Activated T-cell treated with anti-CD3 and anti-CD28 coated beads for 1 hour (primary cell): Measurements from ENCODE around the gene LYZL1.
"Not testable (repeated sequence)": the region's sequence is repeated elsewhere in the genome, so short reads cannot be mapped to it uniquely, and the experiment has no call there.

ENCODE experiments used
- DNase-seq: peaks from one replicate; pipeline ENCODE4 v3.0.0-alpha.2; 2020; ENCODE audit warnings: low read depth

Gene LYZL1

DNA sequence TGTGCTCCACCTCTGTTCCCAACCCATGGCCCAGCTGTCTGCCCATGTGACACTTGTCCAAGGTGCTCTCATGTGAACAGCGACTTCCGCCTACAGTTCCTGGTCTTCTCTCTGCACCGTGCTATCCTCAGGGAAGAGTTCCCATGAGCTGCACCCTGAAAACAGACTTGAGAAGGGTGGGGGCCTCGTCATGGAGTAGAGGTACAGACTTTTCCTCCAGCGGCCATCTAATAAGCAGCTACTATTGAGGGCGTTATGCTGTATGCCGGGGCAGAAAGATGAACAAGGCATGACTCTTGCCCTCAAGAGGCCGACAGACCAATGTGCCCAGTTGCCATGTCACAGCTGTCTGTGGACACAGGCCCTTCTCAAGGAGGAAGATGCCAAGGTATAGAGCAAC lies 25.4 kb upstream of the LYZL1 start:
- DNase-seq = no peak

DNA sequence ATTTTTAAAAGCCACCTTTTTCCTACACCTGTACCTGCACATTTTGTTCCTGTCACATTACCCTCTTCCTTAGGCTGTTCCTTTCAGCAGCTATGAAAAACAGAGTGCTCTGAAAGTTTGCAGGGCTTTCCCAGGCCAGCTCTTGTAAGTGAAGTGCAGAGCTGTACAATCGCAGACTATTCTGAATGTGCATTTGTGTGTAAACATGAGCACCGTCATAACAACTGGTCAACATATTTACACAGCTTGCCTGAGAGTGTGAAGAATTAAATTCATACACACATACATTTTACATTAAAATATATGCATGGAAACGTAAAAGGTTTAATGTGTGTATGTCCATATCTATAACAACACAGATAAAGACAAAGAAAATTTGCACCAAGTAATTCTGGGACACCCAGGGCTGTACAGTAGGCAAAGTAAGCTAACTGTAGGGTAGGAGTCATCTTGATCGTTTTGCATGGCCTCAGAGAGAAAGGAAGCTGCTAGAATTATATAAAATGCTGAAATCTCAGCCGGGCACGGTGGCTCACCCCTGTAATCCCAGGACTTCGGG lies 23.6 kb upstream of the LYZL1 start:
- DNase-seq = no peak

DNA sequence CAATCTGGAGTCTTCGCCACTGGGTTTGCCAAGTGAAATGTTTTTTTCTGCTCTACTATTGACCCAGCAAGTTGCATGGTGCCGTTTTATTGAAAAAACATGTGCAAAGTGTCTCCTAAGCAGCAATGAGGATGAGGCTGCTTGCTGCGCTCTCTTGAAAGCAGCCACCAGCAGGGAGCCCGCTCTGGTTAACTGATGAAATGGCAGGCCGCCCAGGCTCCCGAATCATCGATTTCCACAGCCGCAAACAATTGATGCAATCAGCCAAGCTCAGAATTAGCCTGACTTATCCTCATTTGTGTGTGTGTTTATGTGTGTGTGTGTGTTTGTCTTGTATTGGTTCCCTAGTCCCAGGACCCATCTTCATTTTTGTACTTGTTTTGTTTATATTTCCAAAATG lies 22.2 kb upstream of the LYZL1 start:
- DNase-seq = no peak

DNA sequence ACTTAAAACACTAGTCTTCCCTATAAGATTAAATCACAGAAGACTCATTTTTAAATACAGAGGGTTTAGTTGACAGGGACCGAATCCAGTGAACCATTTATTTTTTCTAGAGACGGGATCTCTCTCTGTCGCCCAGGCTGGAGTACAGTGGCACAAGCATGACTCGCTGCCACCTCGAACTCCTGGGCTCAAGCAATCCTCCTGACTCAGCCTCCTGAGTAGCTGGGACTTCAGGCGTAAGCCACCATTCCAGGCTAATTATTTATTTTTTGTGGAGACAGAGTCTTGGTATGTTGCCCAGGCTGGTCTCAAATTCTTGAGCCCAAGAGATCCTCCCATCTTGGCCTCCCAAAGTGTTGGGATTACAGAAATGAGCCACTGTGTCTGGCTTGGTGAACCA lies 20.9 kb upstream of the LYZL1 start:
- DNase-seq = no peak

DNA sequence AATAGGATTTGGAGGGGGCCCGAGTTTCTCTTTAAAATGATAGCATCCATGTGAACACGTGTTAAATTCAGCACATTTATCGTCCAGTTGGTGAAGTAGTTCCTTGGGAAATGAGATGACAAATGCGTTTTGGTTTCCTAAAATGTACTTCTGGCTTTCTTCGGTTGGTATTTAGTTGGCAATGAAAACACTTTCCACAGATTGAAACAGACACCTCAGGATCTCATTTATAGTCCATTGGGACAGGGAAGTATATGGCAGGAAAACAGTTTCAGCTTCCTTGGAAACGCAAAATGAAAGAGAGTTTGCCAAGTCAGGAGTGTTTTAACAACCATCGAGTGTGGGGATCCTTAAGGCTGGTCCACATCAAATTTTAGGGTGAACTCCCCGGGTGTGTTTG lies 19.4 kb upstream of the LYZL1 start:
- DNase-seq = no peak

DNA sequence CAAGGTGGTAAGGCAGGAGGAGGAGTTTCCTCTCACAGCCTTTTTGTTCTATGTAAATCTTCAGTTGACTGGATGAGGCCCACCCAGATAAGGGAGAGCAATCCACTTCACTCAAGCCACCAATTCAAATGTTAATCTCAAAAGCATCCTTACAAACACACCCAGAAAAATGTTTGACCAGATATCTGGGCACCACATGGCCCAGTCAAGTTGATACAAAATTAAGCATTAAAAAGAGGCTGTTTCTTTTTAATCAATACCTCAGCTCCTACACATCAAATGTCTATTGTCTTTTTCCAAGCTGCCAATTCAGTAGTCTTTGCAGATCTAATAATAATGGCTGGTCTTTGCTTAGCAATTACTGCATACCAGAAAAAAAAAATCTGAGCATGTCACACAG lies 18.0 kb upstream of the LYZL1 start:
- no peak for DNase-seq

DNA sequence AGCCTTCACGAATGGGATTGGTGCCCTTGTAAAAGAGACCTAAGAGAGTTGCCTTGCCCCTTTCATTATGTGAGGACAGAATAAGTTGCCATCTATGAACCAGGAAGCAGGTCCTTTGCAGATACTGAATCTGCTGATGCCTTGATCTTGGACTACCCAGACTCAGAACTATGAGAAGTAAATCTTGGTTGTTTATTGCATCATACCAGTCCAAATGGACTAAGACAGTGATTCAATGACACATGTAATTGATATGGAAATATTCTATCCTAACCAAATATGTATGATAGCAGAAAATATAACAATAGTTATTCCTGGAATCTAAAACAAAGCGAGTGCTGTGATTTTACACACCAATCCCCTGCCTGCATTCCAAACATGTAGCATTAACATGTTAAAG lies 17.0 kb upstream of the LYZL1 start:
- DNase-seq = no peak

DNA sequence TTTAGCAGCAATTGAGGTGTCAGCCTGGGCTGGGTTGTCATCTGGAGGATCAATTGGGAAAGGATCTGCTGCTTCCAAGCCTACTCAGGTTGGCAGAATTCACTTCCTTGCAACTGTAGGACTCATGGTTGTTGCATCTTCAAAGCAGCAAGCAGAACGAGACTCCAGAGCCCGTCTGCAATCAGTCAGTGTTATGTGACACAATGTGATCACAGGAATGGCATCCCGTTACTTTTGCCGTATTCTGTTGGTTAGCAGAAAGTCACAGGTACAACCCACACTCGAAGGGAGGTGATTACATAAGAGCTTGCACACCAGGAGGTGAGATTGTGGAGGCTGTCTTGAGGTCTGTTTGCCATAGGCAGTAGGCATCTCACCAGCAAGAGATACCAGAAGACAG lies 15.4 kb upstream of the LYZL1 start:
- no peak for DNase-seq

DNA sequence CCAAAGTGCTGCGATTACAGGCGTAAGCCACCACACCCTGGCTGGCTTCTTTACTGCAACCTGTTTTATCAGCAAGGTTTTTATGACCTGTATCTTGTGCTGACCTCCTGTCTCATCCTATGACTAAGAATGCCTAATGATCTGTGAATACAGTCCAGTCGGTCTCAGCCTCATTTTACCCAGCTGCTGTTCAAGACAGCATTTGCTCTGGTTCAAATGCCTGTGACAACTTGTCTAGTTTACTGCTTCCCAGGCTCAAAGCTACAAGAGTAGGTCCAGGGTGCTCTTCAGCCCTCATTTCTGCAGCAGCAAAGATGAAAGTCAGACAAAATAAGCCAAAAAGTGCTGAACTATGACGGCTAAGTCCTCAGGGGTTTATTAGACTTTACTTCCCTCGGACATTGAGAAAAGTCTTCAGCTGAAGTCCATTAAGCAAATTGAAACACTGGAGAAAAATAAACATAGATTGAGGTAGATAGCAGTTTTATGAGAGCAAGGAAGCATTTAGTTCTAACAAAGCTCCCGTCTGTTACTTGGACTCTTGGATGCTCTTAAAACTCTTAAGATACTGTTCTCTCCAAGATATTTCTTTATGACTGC lies 12.5 kb upstream of the LYZL1 start:
- no peak for DNase-seq

DNA sequence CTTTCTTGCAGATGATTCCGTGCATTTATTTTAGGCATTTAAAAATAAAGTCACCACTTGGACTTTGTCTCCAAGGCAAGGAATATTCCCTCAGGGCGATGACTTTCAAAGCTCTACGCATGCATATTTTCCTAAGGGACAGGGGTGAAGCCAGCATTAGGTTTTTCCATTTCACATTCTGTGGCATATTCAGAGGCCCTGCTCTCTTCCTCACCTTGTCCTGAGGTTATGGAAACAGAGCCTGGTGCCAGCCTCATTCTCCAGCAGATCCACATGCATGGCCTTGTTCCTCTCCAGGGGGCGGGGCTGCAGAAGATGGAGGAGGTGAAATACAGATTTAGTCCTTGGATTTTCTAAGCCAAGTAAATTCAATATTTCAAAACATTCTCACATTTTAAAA lies 11.6 kb upstream of the LYZL1 start:
- DNase-seq = no peak

DNA sequence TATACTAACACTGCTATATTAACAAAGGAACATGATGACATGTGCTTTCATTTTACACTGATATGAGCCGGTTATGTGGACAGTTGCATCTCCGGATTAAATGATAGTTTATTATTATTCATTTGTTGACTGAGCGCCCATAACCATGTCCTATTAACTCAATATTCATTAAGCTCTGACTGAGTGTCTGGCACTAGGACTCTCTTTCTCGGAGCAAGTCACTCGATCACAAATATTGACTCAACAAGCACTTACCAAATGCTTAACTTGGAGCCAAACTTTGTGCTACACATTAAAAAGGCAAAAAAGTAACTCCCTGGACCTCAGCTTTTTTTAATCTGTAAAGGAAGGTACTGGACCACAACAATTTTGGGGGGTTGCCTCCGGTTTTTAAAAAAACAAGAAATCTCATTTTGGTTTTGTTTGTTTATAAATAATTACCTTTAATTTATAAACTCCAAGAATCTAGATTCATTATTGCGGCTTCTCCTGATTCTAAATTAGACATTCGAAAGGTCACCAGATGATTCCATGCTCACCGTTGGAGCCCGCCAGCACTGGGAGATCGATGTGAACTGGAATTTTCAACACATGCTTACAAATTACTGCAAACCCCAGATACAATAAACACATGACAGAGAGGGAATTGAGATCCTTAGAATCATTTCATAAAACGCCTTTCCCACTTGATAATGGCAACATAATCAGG lies 8.9 kb upstream of the LYZL1 start:
- DNase-seq = no peak

DNA sequence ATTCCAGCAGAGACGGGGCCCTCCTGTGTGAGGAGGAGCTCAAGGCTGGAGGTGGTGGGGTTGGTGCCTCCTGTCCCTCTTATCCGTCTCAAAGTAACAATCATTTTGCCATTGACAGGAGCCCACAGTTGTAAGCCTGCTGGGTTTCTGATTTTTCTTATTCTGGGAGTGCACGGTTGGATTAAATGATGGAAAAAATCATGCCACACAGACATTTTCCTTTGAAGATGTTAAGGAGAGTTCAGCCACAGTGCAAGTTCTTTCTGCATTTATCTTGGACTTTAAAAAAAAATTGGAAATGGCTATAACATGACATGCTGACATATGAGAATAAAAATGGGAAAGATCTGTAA lies 8.4 kb upstream of the LYZL1 start:
- no peak for DNase-seq

DNA sequence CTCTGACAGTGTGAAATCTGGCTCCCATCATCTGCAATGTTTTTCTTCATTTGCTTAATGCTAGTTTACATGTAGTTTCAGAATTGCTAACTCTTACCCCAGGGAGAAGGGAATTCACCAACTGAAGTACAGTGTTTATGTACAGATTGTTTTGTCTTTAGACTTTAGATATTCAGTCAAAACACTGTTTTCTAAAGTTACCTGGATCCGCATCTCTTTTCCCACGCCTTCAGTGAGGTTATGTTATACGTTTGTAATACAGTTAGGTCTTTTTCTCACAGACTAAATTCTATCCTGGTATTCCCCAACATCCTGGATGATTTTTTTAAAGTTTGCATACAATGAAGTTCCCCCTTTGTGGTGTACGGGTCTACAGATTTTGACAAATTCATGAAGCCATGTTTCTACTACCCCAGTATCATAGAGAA lies 3.2 kb upstream of the LYZL1 start:
- DNase-seq = no peak

DNA sequence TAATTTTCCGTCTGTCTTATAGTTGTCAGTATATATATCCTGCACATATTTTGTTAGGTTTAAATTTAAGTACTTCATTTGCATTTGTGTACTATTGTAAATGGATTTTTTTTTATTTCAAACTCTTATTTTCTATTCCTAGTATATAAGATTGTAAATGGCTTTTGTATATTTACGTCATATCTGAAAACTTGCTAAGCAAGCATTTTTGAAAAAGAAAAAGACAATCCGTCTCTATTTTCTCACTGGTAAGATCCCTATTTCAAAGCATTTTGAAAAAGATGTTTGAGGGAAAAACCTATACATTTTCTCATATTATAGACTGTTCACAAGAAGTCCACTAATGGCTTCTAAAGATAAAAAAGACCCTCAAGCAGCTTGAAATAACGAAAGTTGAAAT lies 1.2 kb upstream of the LYZL1 start:
- no peak for DNase-seq

DNA sequence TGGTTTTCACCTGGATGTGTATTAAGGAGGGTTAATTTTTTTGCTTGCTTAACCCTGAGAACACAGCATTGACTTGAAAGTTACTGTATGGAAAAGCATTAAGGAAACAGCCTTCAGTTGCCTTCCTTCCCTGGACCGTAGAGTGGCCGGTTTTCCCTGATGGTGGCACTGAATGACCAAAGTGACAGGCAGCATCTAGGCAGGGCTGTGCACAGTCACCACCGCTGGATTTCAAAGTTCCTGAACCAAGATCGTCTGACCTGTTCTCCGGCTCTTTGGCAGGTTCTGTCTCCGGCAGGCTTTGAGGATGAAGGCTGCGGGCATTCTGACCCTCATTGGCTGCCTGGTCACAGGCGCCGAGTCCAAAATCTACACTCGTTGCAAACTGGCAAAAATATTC lies 2.7 kb downstream of the LYZL1 start:
- not testable (repeated sequence) for DNase-seq

DNA sequence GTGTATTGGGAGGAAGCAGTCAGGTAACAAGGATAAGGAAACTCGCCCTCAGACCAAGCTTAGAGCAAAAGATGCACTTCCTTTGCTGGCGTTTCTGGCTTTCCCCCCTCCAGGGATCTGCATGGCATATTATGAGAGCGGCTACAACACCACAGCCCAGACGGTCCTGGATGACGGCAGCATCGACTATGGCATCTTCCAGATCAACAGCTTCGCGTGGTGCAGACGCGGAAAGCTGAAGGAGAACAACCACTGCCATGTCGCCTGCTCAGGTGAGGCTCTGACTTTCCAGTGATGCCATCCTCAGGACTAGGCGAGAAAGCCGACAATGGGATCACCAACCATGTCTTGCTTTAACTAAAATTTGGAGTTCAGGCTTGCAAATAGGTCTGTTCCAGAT lies 3.5 kb downstream of the LYZL1 start:
- DNase-seq = not testable (repeated sequence)

DNA sequence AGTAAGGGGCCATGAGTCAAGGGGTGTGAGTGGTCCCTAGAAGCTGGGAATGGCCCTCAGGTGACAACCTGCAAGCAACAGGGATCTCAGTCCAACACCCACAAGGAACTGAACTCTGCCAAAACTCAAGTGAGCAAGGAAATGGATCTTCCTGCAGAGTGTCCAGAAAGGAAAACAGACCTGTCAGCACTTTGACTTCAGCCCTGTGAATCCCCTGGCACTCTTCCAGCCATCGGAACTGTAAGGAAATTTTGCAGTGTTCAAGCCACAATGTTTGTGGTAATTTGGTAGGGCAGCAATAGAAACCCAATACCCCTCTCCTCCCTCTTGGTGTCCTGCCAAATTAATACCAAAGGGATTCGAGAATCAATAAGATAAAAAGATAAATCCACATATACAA lies 6.9 kb downstream of the LYZL1 start:
- DNase-seq = no peak

DNA sequence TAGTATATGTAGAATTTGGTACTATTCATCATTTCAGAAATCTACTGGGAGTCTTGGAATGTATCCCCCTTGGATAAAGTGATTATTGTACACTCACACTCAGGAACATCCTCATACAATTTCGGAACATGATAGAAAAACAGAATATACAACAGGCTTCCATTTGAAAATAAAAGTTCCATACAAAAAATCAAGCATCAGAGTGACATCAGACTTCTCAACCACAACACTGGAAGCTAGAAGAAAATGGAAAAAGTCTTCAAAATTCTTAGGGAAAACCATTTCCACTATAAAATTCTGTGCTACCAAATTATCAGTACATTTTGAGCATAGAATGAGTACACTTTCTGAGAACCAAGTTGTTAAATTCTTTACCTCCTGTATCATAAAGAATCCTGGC lies 8.8 kb downstream of the LYZL1 start:
- no peak for DNase-seq

DNA sequence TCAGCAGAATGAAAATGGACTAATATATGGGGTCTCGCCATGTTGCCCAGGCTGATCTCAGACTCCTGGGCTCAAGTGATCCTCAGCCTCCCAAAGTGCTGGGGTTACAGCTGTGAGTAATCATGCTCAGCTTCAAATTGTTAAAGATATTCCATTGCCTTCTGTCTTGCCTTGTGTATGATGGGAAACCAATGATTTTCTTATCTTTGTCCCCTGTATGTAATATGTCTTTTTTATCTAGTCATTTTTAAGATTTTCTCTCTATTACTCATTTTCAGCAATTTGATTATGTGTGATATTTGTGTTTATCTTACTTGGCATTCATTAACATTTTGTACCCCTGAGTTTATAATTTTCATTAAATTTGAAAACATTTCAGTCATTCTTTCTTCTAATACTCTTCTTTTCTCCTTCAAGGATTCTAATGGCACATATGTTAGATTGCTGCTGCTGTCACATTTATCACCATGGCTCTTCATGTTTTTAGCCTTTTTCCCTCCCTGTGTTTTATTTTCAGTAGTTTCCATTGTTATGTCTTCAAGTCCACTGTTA lies 12.6 kb downstream of the LYZL1 start:
- no peak for DNase-seq

DNA sequence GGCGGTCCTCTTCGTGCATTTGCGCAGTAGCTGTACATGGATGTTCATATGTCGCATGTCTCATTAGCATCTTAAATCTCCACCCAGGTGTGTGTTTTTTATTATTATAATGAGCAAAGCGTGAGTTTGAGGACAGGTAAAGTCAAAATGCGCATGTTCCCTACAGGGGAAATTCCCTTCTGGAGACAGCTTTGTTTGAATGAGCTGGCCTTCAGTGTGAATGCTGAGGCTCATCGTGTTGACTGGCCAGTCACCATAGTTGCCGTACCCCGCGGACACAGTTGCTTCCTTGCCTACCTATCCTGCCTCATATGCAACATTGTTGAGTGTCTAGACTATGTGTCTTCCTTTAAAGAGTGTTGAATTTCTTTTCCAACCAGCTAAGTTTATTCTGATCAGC lies 13.6 kb downstream of the LYZL1 start:
- DNase-seq = no peak

DNA sequence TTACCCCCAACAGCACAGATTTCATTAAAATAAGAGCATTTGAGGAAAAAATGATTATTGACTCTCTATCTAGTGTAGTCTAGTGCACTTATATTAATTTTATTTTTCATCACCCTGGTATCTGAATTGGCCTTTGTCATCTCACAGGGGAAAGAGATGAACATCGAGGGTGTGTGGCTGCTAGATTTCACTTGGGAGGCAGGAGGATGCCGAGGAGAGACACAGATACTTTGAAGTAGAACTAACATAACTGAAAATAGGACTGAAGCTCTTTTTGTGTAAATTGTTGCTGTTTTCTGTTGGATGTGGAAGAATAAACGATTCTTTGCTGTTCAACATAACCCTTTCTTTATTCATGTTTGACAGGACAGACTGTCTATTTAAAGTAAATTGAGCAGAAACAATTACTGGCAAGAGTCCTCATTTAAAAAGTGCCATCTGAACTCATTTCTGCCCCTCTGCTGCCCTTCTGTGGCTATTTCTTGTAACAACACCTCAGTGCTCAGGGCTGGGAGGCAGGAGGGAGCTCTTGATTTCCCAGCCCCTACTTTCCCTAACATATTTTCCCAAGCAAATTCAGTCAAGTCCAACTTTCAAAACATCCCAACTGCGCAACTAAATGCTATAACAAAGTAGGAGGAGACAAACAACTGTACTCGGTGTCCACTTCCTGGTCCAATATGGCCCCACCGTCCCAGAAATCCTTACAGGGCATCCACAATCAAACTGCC lies 15.6 kb downstream of the LYZL1 start:
- DNase-seq = no peak

DNA sequence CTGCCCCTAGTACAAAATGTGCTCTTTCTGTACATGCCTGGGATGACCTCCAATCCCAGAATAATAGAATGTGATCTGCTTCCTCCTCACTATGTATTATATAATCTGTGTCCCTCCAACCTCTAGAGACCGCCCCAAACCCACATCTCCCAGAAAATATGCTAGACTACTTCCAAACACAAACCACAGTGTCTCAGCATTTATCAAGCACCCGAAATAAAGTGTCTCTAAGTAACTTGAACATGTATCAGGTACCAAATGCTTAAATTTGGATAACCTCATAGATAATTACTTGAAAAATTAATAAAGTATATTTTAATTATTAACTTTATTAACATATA lies 16.1 kb downstream of the LYZL1 start:
- no peak for DNase-seq

DNA sequence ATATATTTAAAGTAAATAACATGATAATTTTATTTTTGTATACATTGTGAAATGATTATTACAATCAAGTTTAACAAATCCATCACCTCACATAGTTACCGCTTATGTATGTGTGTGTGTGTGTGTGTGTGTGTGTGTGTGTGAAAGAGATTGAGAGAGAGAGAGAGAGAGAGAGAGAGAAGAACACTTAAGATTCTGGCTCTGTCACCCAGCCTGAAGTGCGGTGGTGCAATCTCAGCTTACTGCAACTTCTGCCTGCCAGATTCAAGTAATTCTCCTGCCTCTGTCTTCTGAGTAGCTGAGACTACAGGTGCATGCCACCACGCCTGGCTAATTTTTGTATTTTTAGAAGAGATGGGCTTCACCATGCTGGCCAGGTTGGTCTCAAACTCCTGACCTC lies 17.8 kb downstream of the LYZL1 start:
- DNase-seq = no peak
